PC-9 (cell line): ENCODE measurements around the gene LPO.

Experiments
- EZH2 ChIP-seq: fragments of 200-600 bp; sonication (generic); IDR thresholded peaks from 2 replicates; pipeline ENCODE4 v1.8.0; 2017; ENCODE audit warnings: antibody characterized with exemption, low read depth
- TF ChIP-seq, protein P1 (sequence below): fragments of 200-600 bp; sonication (generic); conservative IDR thresholded peaks from 2 replicates; pipeline ENCODE4 v1.6.1; 2017; ENCODE audit warnings: mixed run types, antibody characterized with exemption, mild to moderate bottlenecking, moderate library complexity

- TF ChIP-seq, protein P1, sequence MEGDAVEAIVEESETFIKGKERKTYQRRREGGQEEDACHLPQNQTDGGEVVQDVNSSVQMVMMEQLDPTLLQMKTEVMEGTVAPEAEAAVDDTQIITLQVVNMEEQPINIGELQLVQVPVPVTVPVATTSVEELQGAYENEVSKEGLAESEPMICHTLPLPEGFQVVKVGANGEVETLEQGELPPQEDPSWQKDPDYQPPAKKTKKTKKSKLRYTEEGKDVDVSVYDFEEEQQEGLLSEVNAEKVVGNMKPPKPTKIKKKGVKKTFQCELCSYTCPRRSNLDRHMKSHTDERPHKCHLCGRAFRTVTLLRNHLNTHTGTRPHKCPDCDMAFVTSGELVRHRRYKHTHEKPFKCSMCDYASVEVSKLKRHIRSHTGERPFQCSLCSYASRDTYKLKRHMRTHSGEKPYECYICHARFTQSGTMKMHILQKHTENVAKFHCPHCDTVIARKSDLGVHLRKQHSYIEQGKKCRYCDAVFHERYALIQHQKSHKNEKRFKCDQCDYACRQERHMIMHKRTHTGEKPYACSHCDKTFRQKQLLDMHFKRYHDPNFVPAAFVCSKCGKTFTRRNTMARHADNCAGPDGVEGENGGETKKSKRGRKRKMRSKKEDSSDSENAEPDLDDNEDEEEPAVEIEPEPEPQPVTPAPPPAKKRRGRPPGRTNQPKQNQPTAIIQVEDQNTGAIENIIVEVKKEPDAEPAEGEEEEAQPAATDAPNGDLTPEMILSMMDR = no peak
- no peak for TF ChIP-seq EZH2
Observed at GRCh38 chr17:58228679-58229078, 9.7 kb upstream of the LPO start.
